CD4-positive, CD25-positive, alpha-beta regulatory T cell (primary cell): ENCODE measurements around the gene CELSR1. TPM values are rescaled to one million over a fixed set of nuclear protein-coding genes. Genes with fewer than 3 reads are reported as not detected.

Experiments
- ATAC-seq, 2 donors: fragments of 150-1000 bp; cut with Tn5 transposase; one replicate each; pipeline ENCODE4 v1.10.0; 2021; ENCODE audit warnings: low read depth in 2 of 2, moderate number of reproducible peaks in 2 of 2, moderate library complexity in 1 of 2
- DNase-seq, 3 donors: peaks; one replicate each; pipeline versions ENCODE4 v3.0.0 to v3.0.0-alpha.2; 2012 to 2022; ENCODE audit warnings: mixed read lengths in 1 of 3
- H3K27ac ChIP-seq: one replicate; pipeline ENCODE4 v1.7.0; 2013; ENCODE audit warnings: mild to moderate bottlenecking, low read length; ENCODE audit not compliant: insufficient read depth, poor library complexity, severe bottlenecking
- H3K27me3 ChIP-seq: one replicate; pipeline ENCODE4 v1.7.0; 2013; ENCODE audit warnings: low read length; ENCODE audit not compliant: control insufficient read depth, insufficient read depth
- H3K36me3 ChIP-seq: one replicate; pipeline ENCODE4 v1.7.0; 2013; ENCODE audit warnings: mild to moderate bottlenecking, low read length, moderate library complexity; ENCODE audit not compliant: control insufficient read depth, insufficient read depth
- H3K4me1 ChIP-seq: 2 replicates; pipeline ENCODE4 v1.7.0; 2013; ENCODE audit warnings: mild to moderate bottlenecking, low read length; ENCODE audit not compliant: insufficient read depth, control insufficient read depth, poor library complexity, severe bottlenecking
- H3K4me3 ChIP-seq: one replicate; pipeline ENCODE4 v1.7.0; 2013; ENCODE audit warnings: low read depth, mild to moderate bottlenecking, low read length, moderate library complexity
- H3K9me3 ChIP-seq, 2 experiments: 1 replicate in 1 of 2; 2 replicates in 1 of 2; pipeline ENCODE4 v1.7.0; 2013; ENCODE audit warnings: low read length in 2 of 2, mild to moderate bottlenecking in 1 of 2, moderate library complexity in 1 of 2; ENCODE audit not compliant: control insufficient read depth in 2 of 2
- H3K27ac Mint-ChIP-seq, 3 donors: one replicate each; pipeline ENCODE4 v1.8.0; 2020 to 2022; ENCODE audit warnings: mild to moderate bottlenecking in 3 of 3, mixed read lengths in 3 of 3, moderate library complexity in 2 of 3
- H3K27me3 Mint-ChIP-seq: one replicate; pipeline ENCODE4 v1.8.0; 2022; ENCODE audit warnings: mild to moderate bottlenecking, mixed read lengths
- H3K36me3 Mint-ChIP-seq: one replicate; pipeline ENCODE4 v1.8.0; 2020; ENCODE audit warnings: mixed read lengths
- H3K4me1 Mint-ChIP-seq, 4 donors: one replicate each; pipeline ENCODE4 v1.8.0; 2020 to 2022; ENCODE audit warnings: mixed read lengths in 4 of 4, mild to moderate bottlenecking in 1 of 4
- H3K4me3 Mint-ChIP-seq, 4 donors: one replicate each; pipeline ENCODE4 v1.8.0; 2020 to 2022; ENCODE audit warnings: mild to moderate bottlenecking in 4 of 4, mixed read lengths in 4 of 4, moderate library complexity in 3 of 4
- H3K9me3 Mint-ChIP-seq, 7 donors: one replicate each; pipeline ENCODE4 v1.8.0; 2020 to 2022; ENCODE audit warnings: mixed read lengths in 7 of 7, mild to moderate bottlenecking in 3 of 7, moderate library complexity in 2 of 7
- polyA plus RNA-seq, 4 donors: library from polyadenylated mRNA; unstranded; fragments of 300-500 nt; fragmentation: Illumina TruSeq; gene quantifications; one replicate each; pipeline ENCODE4 v1.2.3, GENCODE V29; 2021
- total RNA-seq: library from RNA; stranded (reverse); gene quantifications from one replicate; pipeline ENCODE4 v1.2.3, GENCODE V29; 2022

Gene CELSR1
- total and polyA plus RNA-seq, 5 donors from 2014 or later, result 0.10 to 1.4 (median 0.45) TPM; not detected in 1

DNA sequence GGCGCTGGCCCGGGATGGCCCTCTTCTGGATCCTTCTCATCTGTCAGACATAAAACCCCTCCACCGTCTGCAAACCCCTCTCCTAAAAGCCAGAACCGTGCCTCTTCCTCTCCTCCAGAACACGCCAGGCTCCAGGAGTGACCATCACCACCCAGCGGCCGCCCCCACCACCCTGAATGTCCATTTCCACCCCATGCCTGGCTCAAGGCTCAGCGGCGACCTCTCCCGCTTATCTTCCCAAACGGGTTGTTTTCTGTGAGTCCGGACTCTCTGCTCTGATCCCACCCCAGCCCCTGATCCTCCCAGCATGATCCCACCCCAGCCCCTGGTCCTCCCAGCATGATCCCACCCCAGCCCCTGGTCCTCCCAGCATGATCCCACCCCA is 37.6 kb downstream of the CELSR1 start:
- peaks cover 0 to 5% (median 0%) of the 10 kb centered on the region in 7 donors for H3K9me3 Mint-ChIP-seq
- no peaks in the 10 kb centered on the region for H3K36me3 ChIP-seq
- H3K4me1 ChIP-seq, result no peaks in the 10 kb centered on the region
- H3K9me3 ChIP-seq, result no peaks in the 10 kb centered on the region
- H3K27me3 ChIP-seq, result peaks cover 2% of the 10 kb centered on the region
- H3K4me3 Mint-ChIP-seq, result no peak overlapping the region
- H3K27ac Mint-ChIP-seq, result no peak overlapping the region
- H3K36me3 Mint-ChIP-seq, result no peaks in the 10 kb centered on the region
- H3K27me3 Mint-ChIP-seq, result peaks cover 54% of the 10 kb centered on the region
- H3K4me3 ChIP-seq, result no peak overlapping the region
- ATAC-seq, result no peak
- peaks cover 0 to 4% (median 1%) of the 10 kb centered on the region in 4 donors for H3K4me1 Mint-ChIP-seq
- no peak for DNase-seq
- H3K27ac ChIP-seq, result no peak overlapping the region

DNA sequence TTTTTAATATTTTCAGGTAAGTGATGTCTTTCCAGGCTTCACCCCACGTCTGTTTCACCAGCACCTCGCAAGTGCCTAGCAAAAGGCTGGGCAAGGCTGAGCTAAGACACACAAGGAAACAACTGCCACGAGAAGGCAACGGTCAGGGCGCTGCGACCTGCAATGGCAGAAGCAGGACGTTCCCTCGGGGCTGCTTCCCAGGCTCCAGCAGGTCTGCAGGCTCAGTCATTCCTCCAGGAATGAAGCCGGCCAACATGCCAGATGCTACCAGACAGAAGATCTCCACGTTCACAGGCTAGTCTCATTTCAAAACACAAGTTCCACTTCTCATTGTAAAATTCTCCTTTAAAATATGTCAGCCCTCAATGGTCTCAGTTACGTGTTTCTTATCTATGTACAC is 45.5 kb downstream of the CELSR1 start:
- H3K4me3 ChIP-seq, result no peak overlapping the region
- DNase-seq (no peak), ATAC-seq (no peak)
- H3K36me3 ChIP-seq, result no peaks in the 10 kb centered on the region
- H3K4me3 Mint-ChIP-seq, result no peak overlapping the region
- no peak overlapping the region for H3K27ac ChIP-seq
- H3K27me3 ChIP-seq, result no peaks in the 10 kb centered on the region
- H3K27ac Mint-ChIP-seq, result no peak overlapping the region
- no peaks in the 10 kb centered on the region for H3K4me1 Mint-ChIP-seq
- H3K36me3 Mint-ChIP-seq, result no peaks in the 10 kb centered on the region
- no peaks in the 10 kb centered on the region for H3K9me3 ChIP-seq
- H3K9me3 Mint-ChIP-seq, result peaks cover 0 to 1% (median 0%) of the 10 kb centered on the region in 7 donors
- H3K4me1 ChIP-seq, result no peaks in the 10 kb centered on the region
- peaks cover 12% of the 10 kb centered on the region for H3K27me3 Mint-ChIP-seq

DNA sequence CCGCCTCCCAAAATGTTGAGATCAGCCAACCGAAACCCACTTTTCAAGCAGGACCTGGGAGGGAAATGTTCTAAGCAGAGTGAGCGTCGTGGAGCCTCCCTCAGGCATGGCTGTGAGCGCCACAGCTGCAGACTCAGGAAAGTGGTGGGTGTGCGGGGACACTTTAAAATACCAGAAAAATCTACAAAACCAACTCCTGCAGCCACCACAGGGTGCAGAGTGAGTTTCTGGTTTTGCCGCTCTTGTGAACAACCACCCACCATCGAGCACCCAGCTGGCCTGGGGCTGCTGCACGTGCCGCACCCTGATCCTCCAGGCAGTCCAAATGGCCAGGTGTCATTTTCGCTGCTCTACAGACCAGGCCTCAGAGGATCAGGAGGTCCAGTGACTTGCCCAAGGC is 46.9 kb downstream of the CELSR1 start:
- no peak for DNase-seq

DNA sequence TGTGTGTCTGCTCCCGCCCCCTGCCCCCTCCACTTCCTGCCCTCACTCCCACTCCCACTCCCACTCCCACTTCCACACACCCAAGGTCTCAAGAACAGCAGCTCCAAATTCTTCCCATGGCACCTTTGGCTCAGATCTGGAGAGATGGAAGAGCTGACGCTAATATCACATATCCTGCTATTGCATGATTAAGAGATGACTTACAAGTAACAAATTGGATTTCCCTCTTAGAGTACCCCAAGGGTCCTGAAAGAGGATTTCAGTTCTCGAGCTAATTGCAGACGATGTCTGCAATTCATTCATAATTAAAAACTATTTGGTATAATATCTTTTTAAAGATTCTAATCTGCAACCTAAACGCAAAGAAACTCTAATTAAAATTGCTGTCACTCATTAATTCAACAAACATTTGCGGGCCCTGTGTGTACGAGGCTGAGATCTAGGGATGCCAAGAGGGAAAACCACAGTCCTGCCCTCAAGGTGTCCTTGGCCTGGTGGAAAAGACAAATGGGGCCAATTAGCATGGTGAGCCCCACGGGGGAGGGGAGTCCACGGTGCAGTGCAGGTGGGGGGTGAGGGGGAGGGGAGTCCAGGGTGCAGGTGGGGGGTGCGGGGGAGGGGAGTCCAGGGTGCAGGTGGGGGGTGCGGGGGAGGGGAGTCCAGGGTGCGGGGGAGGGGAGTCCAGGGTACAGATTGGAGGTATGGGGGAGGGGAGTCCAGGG is 50.3 kb downstream of the CELSR1 start:
- Histone ChIP-seq H3K4me1 (no peaks in the 10 kb centered on the region), H3K36me3 (no peaks in the 10 kb centered on the region), H3K9me3 (no peaks in the 10 kb centered on the region), H3K27me3 (no peaks in the 10 kb centered on the region), H3K4me3 (no peak overlapping the region), H3K27ac (no peak overlapping the region)
- H3K9me3 Mint-ChIP-seq, result peaks cover 0 to 1% (median 0%) of the 10 kb centered on the region in 7 donors
- H3K27me3 Mint-ChIP-seq, result peaks cover 2% of the 10 kb centered on the region
- H3K36me3 Mint-ChIP-seq, result no peaks in the 10 kb centered on the region
- no peak overlapping the region for H3K4me3 Mint-ChIP-seq
- H3K27ac Mint-ChIP-seq, result no peak overlapping the region
- DNase-seq (no peak), ATAC-seq (no peak)
- no peaks in the 10 kb centered on the region for H3K4me1 Mint-ChIP-seq

More for the DNA sequence above, 46.9 kb downstream of the CELSR1 start:
- Mint-ChIP-seq H3K4me3 (no peak overlapping the region), H3K9me3 (peaks cover 0 to 1% (median 0%) of the 10 kb centered on the region in 7 donors), H3K27me3 (peaks cover 9% of the 10 kb centered on the region), H3K27ac (no peak overlapping the region), H3K36me3 (no peaks in the 10 kb centered on the region), H3K4me1 (no peaks in the 10 kb centered on the region)
- no peaks in the 10 kb centered on the region for H3K27me3 ChIP-seq
- no peak overlapping the region for H3K27ac ChIP-seq
- H3K4me1 ChIP-seq, result no peaks in the 10 kb centered on the region
- H3K36me3 ChIP-seq, result no peaks in the 10 kb centered on the region
- no peaks in the 10 kb centered on the region for H3K9me3 ChIP-seq
- ATAC-seq, result no peak
- H3K4me3 ChIP-seq, result no peak overlapping the region

DNA sequence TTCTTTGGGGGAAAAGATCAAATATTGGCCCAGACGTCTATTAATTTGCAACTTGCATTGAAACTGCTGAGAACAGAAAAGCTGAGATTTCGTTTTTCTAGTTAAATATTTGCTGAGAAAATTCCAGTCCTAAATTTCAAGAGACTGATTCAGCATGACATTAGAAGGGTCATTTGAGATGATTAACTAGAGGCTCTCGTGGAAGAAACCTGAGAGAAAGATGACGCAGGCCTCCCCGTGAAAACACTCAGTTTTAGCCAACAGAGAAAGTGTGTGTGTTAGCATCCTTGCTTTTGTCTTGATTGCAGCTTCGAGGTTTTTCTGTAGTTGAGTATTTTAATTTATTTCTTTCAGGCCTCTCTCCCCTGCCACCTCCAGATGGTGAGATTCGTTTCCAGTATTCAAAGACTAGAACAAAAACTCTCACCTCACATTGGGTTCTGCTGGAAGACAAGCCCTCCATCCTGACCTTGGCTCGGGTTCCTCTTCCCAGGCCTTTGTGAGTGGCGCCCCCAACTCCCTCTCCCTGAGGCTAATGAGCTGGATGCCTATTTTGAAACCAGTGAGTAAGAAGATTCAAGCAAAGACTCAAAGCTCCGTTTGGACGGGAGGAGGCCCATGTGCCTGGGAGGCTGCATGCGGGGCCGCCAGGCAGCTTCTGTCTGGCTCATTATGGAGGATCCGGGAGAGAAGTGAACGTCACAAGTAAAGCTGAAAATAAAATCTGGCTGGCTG is 52.4 kb downstream of the CELSR1 start:
- Histone ChIP-seq H3K4me3 (no peak overlapping the region), H3K4me1 (no peaks in the 10 kb centered on the region), H3K27ac (no peak overlapping the region), H3K36me3 (no peaks in the 10 kb centered on the region), H3K27me3 (no peaks in the 10 kb centered on the region), H3K9me3 (no peaks in the 10 kb centered on the region)
- DNase-seq (no peak), ATAC-seq (no peak)
- Mint-ChIP-seq H3K27me3 (peaks cover 10% of the 10 kb centered on the region), H3K9me3 (peaks cover 0 to 1% (median 0%) of the 10 kb centered on the region in 7 donors), H3K27ac (no peak overlapping the region), H3K36me3 (no peaks in the 10 kb centered on the region), H3K4me1 (peaks cover 0 to 3% (median 0%) of the 10 kb centered on the region in 4 donors), H3K4me3 (no peak overlapping the region)

DNA sequence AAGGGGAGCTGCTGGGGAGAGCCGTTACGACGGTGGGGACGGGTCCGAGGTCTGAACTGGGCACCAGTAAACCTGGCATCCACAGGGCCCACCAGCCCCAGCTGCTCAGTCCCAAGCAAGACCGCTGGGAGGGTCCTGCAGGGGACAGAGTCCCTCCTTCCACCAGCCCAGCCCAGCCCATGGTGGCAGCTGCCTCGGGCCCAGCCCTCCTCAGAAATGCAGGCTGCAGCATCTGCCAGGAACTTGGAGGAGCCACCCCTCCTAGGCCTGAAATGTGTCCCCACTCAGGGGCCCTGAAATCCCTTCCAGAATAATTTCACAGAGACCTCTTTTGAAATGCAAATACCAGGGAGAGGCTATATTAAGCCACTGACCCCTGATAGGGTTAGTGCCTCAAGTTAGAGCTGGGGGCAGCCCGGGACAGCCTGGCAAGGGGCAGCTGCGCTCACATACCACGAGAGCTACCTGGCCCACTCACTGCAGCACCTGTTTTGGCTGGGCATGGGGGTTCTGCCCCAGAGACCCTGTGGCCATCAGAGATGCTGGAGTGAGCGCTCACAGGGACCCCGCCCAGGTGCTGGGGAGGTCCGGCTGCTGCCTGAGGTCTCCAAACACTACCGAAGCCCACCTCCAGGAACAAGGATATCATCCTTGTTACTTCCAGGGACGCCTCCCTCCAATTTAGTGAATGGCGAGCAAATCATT is 53.1 kb downstream of the CELSR1 start:
- H3K27ac Mint-ChIP-seq, result no peak overlapping the region

DNA sequence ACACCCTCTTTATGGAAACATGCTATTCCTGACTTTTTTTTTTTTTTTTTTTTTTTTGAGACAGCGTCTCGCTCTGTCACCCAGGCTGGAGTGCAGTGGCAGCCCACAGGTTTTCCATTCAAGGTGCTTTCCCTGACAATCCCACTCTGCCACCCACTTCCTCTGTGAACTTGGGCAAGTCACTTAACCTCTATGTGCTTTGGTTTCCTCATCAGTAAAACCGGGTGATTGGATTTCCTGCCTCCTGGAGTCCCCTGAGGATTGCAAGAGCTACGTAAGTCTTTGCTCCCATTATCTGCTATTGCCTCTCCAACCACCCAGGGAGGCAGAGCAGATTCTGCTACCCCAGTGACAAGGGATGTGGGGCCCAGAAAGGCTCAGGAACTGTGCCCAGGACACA is 54.1 kb downstream of the CELSR1 start:
- ATAC-seq (no peak), DNase-seq (no peak)
- H3K36me3 ChIP-seq, result no peaks in the 10 kb centered on the region
- no peaks in the 10 kb centered on the region for H3K9me3 ChIP-seq
- no peak overlapping the region for H3K4me3 ChIP-seq
- Mint-ChIP-seq H3K36me3 (no peaks in the 10 kb centered on the region), H3K27ac (no peak overlapping the region), H3K9me3 (peaks cover 0 to 1% (median 0%) of the 10 kb centered on the region in 7 donors), H3K4me1 (peaks cover 0 to 3% (median 0%) of the 10 kb centered on the region in 4 donors), H3K4me3 (no peak overlapping the region), H3K27me3 (peaks cover 10% of the 10 kb centered on the region)
- H3K27me3 ChIP-seq, result no peaks in the 10 kb centered on the region
- no peak overlapping the region for H3K27ac ChIP-seq
- H3K4me1 ChIP-seq, result no peaks in the 10 kb centered on the region

More for the DNA sequence above, 53.1 kb downstream of the CELSR1 start:
- H3K36me3 Mint-ChIP-seq, result no peaks in the 10 kb centered on the region
- peaks cover 0 to 1% (median 0%) of the 10 kb centered on the region in 7 donors for H3K9me3 Mint-ChIP-seq
- H3K4me3 Mint-ChIP-seq, result no peak overlapping the region
- ATAC-seq (no peak), DNase-seq (no peak)
- peaks cover 10% of the 10 kb centered on the region for H3K27me3 Mint-ChIP-seq
- H3K27ac ChIP-seq, result no peak overlapping the region
- no peaks in the 10 kb centered on the region for H3K9me3 ChIP-seq
- H3K4me1 Mint-ChIP-seq, result peaks cover 0 to 3% (median 0%) of the 10 kb centered on the region in 4 donors
- H3K36me3 ChIP-seq, result no peaks in the 10 kb centered on the region
- H3K4me1 ChIP-seq, result no peaks in the 10 kb centered on the region
- no peaks in the 10 kb centered on the region for H3K27me3 ChIP-seq
- H3K4me3 ChIP-seq, result no peak overlapping the region
